ENCODE results near the gene HEYL. TPM values are rescaled to one million over a fixed set of nuclear protein-coding genes. Genes with fewer than 3 reads are reported as not detected.

Gene HEYL
- total and polyA plus RNA-seq, 2 of the 8 experiments (the other 6 are each of a cell fraction or from before 2014, with no cell fraction given), result 1.8 to 3.1 TPM

- H3K36me3 ChIP-seq (ENCODE audit: control insufficient read depth in 2 of 4, insufficient read depth in 4 of 4, low read length in 3 of 4), result no peaks in the 10 kb centered on the region
- no peaks in the 10 kb centered on the region for H3K79me1 ChIP-seq (ENCODE audit: low read depth, low read length)
- CTCF ChIA-PET (ENCODE audit: partially characterized antibody), result interaction anchor here (0.8 to 16.5 kb wide), 5 partner anchors 20 to 89 kb away, joined by 3 to 337 read pairs (median 6); no protein-coding TSS in a partner anchor
- no peak overlapping the region for H2BK15ac ChIP-seq (ENCODE audit: low read length)
- no peaks in the 10 kb centered on the region for H3K23me2 ChIP-seq (ENCODE audit: low read depth, low read length)
- 0 out of 2 replicates have a peak overlapping the region, but pooled peaks have one; percentile 39 for H2BK12ac ChIP-seq (ENCODE audit: low read depth, low read length)
- H3K23ac ChIP-seq (ENCODE audit: insufficient read length), result no peak overlapping the region
- H3K14ac ChIP-seq (ENCODE audit: insufficient read length), result no peak overlapping the region
- H4K20me1 ChIP-seq (replicated peaks in 1 of 2; ENCODE audit: control insufficient read depth in 1 of 2, insufficient read depth in 2 of 2, low read length in 2 of 2), result peaks cover 0 to 5% of the 10 kb centered on the region in 2 experiments
- no peak overlapping the region for H4K8ac ChIP-seq (ENCODE audit: extremely low read depth, insufficient read depth, low read length)
- H2BK20ac ChIP-seq (ENCODE audit: low read length), result no peak overlapping the region
- FAIRE-seq (no peak), DNase-seq (ENCODE audit: low read depth in 1 of 2, low spot score in 2 of 2) (no peak)
- no peak overlapping the region for H4K91ac ChIP-seq (replicated peaks; ENCODE audit: insufficient read length, low read length)
- H2BK120ac ChIP-seq (replicated peaks; ENCODE audit: low read depth, low read length), result no peak overlapping the region
- no peaks in the 10 kb centered on the region for H3K79me2 ChIP-seq (ENCODE audit: control insufficient read depth in 1 of 2, insufficient read depth in 2 of 2, low read length in 2 of 2)
- H3K4ac ChIP-seq (replicated peaks; ENCODE audit: insufficient read length, low read depth, low read length), result no peak overlapping the region
- H2AK5ac ChIP-seq (ENCODE audit: low read depth, low read length), result no peak overlapping the region
- peak overlapping the region in 3 of 4 experiments; percentile 29 to 53 (median 36); a peak in 5 of 8 replicates for H3K4me3 ChIP-seq (ENCODE audit: extremely low read depth in 1 of 4, insufficient read depth in 2 of 4, low read depth in 3 of 4, low read length in 4 of 4)
- no peaks in the 10 kb centered on the region for H3K9me3 ChIP-seq (ENCODE audit: insufficient read depth in 2 of 2, low read depth in 1 of 2, low read length in 1 of 2)
- no peak overlapping the region for H2AFZ ChIP-seq (ENCODE audit: low read length)
- H3K4me1 ChIP-seq (replicated peaks in 1 of 4; ENCODE audit: control insufficient read depth in 3 of 4, insufficient read depth in 4 of 4, low read length in 3 of 4), result peaks cover 0 to 2% (median under 1%) of the 10 kb centered on the region in 4 experiments; a peak in 3 of 7 replicates
- no peak overlapping the region for H3K56ac ChIP-seq (replicated peaks; ENCODE audit: insufficient read length, low read depth, low read length)
- no peak overlapping the region for H2BK5ac ChIP-seq (ENCODE audit: low read depth, low read length)
- POLR2A ChIA-PET (ENCODE audit: partially characterized antibody), result interaction anchor here (1.5 to 1.7 kb wide), 2 partner anchors 13 to 22 kb away, joined by 4 to 6 read pairs; no protein-coding TSS in a partner anchor
- H3K27me3 ChIP-seq (replicated peaks in 1 of 4; ENCODE audit: control insufficient read depth in 3 of 4, extremely low read depth in 1 of 4, insufficient read depth in 3 of 4, low read length in 3 of 4), result peaks cover under 1 to 48% (median 38%) of the 10 kb centered on the region in 4 experiments
- WGBS, 2 experiments (ENCODE audit: extremely low coverage in 1 of 2, insufficient coverage in 1 of 2, insufficient read length in 1 of 2, insufficient replicate concordance in 2 of 2, low coverage in 1 of 2, low lambda C conversion rate in 2 of 2, missing lambda C conversion rate in 1 of 2), result 88% methylated on average over 3 of the region's 3 CpGs; no CpG with 5 or more reads in 1 of the 2 experiments
- no peak overlapping the region for H3K18ac ChIP-seq (ENCODE audit: extremely low read depth, low read length)
- H3K27ac ChIP-seq (ENCODE audit: low read depth, low read length), result no peak overlapping the region
- no peak overlapping the region for H3K9ac ChIP-seq (replicated peaks in 1 of 4; ENCODE audit: extremely low read depth in 1 of 4, low read depth in 3 of 4, low read length in 3 of 4)
- no peak overlapping the region for H4K5ac ChIP-seq (ENCODE audit: insufficient read length, low read depth, low read length)
- H3K4me2 ChIP-seq (ENCODE audit: insufficient read depth in 1 of 2, low read depth in 2 of 2, low read length in 2 of 2), result peak overlapping the region; percentile 11 to 67; a peak in 3 of 4 replicates
- TF ChIP-seq BACH1 (IDR thresholded peaks at IDR 0.05; ENCODE audit: low read length), result no peak
- no peak for TF ChIP-seq SP4 (IDR thresholded peaks at IDR 0.05; ENCODE audit: low read length)
- no peak for TF ChIP-seq KDM4A (IDR thresholded peaks at IDR 0.05; ENCODE audit: low read depth, low read length, severe bottlenecking)
- no peak for TF ChIP-seq CTCF (IDR thresholded peaks at IDR 0.05; ENCODE audit: control extremely low read depth in 1 of 3, insufficient read depth in 1 of 3, low read depth in 1 of 3, low read length in 3 of 3)
- TF ChIP-seq CHD1 (IDR thresholded peaks at IDR 0.05; ENCODE audit: low read depth, low read length), result no peak
- TF ChIP-seq PHF8 (conservative IDR thresholded peaks at IDR 0.05; ENCODE audit: low read depth, low read length), result no peak
- no peak for TF ChIP-seq TAF1 (IDR thresholded peaks at IDR 0.05; ENCODE audit: low read depth, low read length)
- TF ChIP-seq HDAC6 (IDR thresholded peaks at IDR 0.05; ENCODE audit: low read depth, low read length), result no peak
- TF ChIP-seq BCL11A (IDR thresholded peaks at IDR 0.05; ENCODE audit: low read depth in 2 of 2, low read length in 2 of 2), result no peak
- TF ChIP-seq SIRT6 (IDR thresholded peaks at IDR 0.05; ENCODE audit: low read length), result no peak
- TF ChIP-seq CBX5 (IDR thresholded peaks at IDR 0.05; ENCODE audit: low read depth, low read length), result no peak
- TF ChIP-seq HDAC2 (IDR thresholded peaks at IDR 0.05; ENCODE audit: borderline replicate concordance in 1 of 2, low read depth in 2 of 2, low read length in 2 of 2), result no peak
Measured at GRCh38 chr1:39633422-39633821, 6.0 kb downstream of the HEYL start.
